ENCODE measurements around the gene METAP1. TPM values are rescaled to one million over a fixed set of nuclear protein-coding genes. Genes with fewer than 3 reads are reported as not detected.
"Not testable (repeated sequence)": the region's sequence is repeated elsewhere in the genome, so short reads cannot be mapped to it uniquely, and the experiment has no call there.

METAP1 gene
- polyA plus RNA-seq, 2 of the 4 experiments (the other 2 are of a cell fraction): 68.2 to 106 TPM

DNA sequence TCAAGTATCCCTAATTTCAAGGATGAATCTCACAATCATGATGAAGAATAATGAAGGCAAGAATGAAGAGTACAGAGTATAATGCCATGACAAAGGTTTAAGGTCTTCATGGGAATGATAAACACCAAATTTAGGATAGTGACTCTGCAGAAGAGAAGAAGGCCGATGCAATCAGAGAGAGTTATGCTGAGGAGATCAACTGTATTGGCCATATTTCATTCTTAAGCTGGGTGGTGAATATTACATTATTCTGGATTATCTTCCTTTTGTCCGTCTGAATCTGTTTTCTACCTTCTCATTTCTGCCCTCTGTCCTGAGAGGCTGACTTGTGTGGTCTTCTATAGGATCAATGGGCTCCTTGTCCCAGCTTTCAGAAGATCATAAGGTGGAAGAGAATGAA lies 7.8 kb upstream of the METAP1 start:
- no peak for TF ChIP-seq MYC (IDR thresholded peaks at IDR 0.05; ENCODE audit: borderline replicate concordance, low read length)
- TF ChIP-seq HES2 (IDR thresholded peaks at IDR 0.05): no peak
- TF ChIP-seq RFX5 (IDR thresholded peaks at IDR 0.05): no peak
- no peak for TF ChIP-seq CBX2 (IDR thresholded peaks at IDR 0.05; ENCODE audit: borderline replicate concordance, low read depth)
- TF ChIP-seq MAFK (IDR thresholded peaks at IDR 0.05; ENCODE audit: partially characterized antibody): no peak
- no peak for TF ChIP-seq FOSB (CRISPR knock-in tag; IDR thresholded peaks at IDR 0.05)
- no peak for TF ChIP-seq BHLHE40 (IDR thresholded peaks at IDR 0.05; ENCODE audit: low read depth, low read length)
- TF ChIP-seq HMGXB4 (CRISPR knock-in tag; IDR thresholded peaks at IDR 0.05; ENCODE audit: borderline replicate concordance): no peak
- no peak for TF ChIP-seq PBX3 (IDR thresholded peaks at IDR 0.05)
- no peak for TF ChIP-seq GATA3 (IDR thresholded peaks at IDR 0.05; ENCODE audit: borderline replicate concordance)
- no peak for TF ChIP-seq EHF (CRISPR knock-in tag; IDR thresholded peaks at IDR 0.05)
- no peak for TF ChIP-seq MAZ (IDR thresholded peaks at IDR 0.05; ENCODE audit: borderline replicate concordance, low read depth, low read length)
- TF ChIP-seq TFCP2L1 (CRISPR knock-in tag; IDR thresholded peaks at IDR 0.05): no peak
- TF ChIP-seq JUN (IDR thresholded peaks at IDR 0.05): no peak
- no peak for TF ChIP-seq RCOR1 (IDR thresholded peaks at IDR 0.05; ENCODE audit: low read depth, low read length)
- ChIA-PET CTCF (interaction anchor here (3.0 kb wide), 1 partner anchor 7 kb away, joined by 12 read pairs; the partner anchor contains the start of gene METAP1), POLR2A (no interaction called here)
- no peaks in the 10 kb centered on the region for H3K4me1 ChIP-seq
- ATAC-seq (no peak), DNase-seq (ENCODE audit: low read depth in 1 of 2, low spot score in 1 of 2) (no peak), FAIRE-seq (no peak)
- no peak overlapping the region for H3K4me3 ChIP-seq
- 52% methylated on average over 2 of the region's 2 CpGs for WGBS (ENCODE audit: missing lambda C conversion rate)
- H3K27ac ChIP-seq: no peak overlapping the region
- no peak overlapping the region for H3K4me2 ChIP-seq
- H3K9me3 ChIP-seq: no peaks in the 10 kb centered on the region

DNA sequence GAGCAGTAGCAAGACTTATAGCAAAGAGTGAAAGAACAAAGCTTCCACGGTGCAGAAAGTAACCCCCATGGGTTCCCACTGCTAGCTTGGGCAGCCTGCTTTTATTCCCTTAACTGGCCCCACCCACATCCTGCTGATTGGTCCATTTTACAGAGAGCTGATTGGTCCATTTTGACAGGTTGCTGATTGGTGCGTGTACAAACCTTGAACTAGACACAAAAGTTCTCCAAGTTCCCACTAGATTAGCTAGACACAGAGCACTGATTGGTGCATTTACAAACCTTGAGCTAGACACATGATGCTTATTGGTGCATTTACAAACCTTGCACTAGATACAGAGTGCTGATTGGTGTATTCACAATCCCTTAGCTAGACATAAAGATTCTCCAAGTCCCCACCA lies 2.7 kb upstream of the METAP1 start:
- ATAC-seq; H3K9me3 ChIP-seq; POLR2A ChIA-PET; DNase-seq (ENCODE audit: low read depth in 1 of 2, low spot score in 1 of 2); H3K27ac ChIP-seq; H3K4me2 ChIP-seq; FAIRE-seq; H3K4me3 ChIP-seq: not testable (repeated sequence)
- WGBS (ENCODE audit: missing lambda C conversion rate): 63% methylated on average over 2 of the region's 2 CpGs
- peaks cover 17% of the 10 kb centered on the region; the same call in 2 of the 3 replicates for H3K4me1 ChIP-seq
- CTCF ChIA-PET: interaction anchor here (5.3 kb wide), 1 partner anchor 64 kb away, joined by 79 read pairs; no protein-coding TSS in a partner anchor

- Histone ChIP-seq H3K4me3 (no peak overlapping the region), H3K4me2 (no peak overlapping the region), H3K27ac (no peak overlapping the region), H3K4me1 (peaks cover 18% of the 10 kb centered on the region; the same call in 2 of the 3 replicates), H3K9me3 (no peaks in the 10 kb centered on the region)
- DNase-seq (ENCODE audit: low read depth in 1 of 2, low spot score in 1 of 2) (no peak), ATAC-seq (no peak), FAIRE-seq (no peak)
- POLR2A ChIA-PET: no interaction called here
- CTCF ChIA-PET: interaction anchor here (1.1 to 5.3 kb wide), 3 partner anchors 44 to 65 kb away, joined by 3 to 79 read pairs (median 4); no protein-coding TSS in a partner anchor
- whole genome bisulfite sequencing (ENCODE audit: missing lambda C conversion rate): 67% methylated on average over 5 of the region's 39 CpGs
- no peak for TF ChIP-seq ATOH8 (CRISPR knock-in tag; IDR thresholded peaks at IDR 0.05; ENCODE audit: low read depth)
- TF ChIP-seq EHMT2 (IDR thresholded peaks at IDR 0.05; ENCODE audit: low read depth): no peak
- TF ChIP-seq MAFK (IDR thresholded peaks at IDR 0.05; ENCODE audit: partially characterized antibody): no peak
- no peak for TF ChIP-seq TFCP2L1 (CRISPR knock-in tag; IDR thresholded peaks at IDR 0.05)
- no peak for TF ChIP-seq JUNB (IDR thresholded peaks at IDR 0.05)
- TF ChIP-seq, protein P1, sequence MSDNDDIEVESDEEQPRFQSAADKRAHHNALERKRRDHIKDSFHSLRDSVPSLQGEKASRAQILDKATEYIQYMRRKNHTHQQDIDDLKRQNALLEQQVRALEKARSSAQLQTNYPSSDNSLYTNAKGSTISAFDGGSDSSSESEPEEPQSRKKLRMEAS (IDR thresholded peaks at IDR 0.05): no peak
- no peak for TF ChIP-seq POLR2A (IDR thresholded peaks at IDR 0.05; ENCODE audit: low read length)
- TF ChIP-seq HOXA7 (CRISPR knock-in tag; IDR thresholded peaks at IDR 0.05): no peak
- no peak for TF ChIP-seq HOXB5 (CRISPR knock-in tag; IDR thresholded peaks at IDR 0.05)
- no peak for TF ChIP-seq HES2 (IDR thresholded peaks at IDR 0.05)
- TF ChIP-seq NR3C1 (IDR thresholded peaks at IDR 0.05): no peak
- TF ChIP-seq CEBPB (IDR thresholded peaks at IDR 0.05): no peak
- TF ChIP-seq ELK1 (IDR thresholded peaks at IDR 0.05; ENCODE audit: low read depth, low read length): no peak
- no peak for TF ChIP-seq SREBF2 (IDR thresholded peaks at IDR 0.05)
- TF ChIP-seq, protein P2, sequence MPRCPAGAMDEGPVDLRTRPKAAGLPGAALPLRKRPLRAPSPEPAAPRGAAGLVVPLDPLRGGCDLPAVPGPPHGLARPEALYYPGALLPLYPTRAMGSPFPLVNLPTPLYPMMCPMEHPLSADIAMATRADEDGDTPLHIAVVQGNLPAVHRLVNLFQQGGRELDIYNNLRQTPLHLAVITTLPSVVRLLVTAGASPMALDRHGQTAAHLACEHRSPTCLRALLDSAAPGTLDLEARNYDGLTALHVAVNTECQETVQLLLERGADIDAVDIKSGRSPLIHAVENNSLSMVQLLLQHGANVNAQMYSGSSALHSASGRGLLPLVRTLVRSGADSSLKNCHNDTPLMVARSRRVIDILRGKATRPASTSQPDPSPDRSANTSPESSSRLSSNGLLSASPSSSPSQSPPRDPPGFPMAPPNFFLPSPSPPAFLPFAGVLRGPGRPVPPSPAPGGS (IDR thresholded peaks at IDR 0.05): no peak
- TF ChIP-seq FOSB (CRISPR knock-in tag; IDR thresholded peaks at IDR 0.05): no peak
- no peak for TF ChIP-seq KDM1A (IDR thresholded peaks at IDR 0.05; ENCODE audit: low read depth)
Measured at GRCh38 chr4:98993419-98994071, 2.0 kb upstream of the METAP1 start.

Data from A549 (cell line).